Ectodermal cell (in vitro differentiated cells): ENCODE results near the gene ARHGAP25.

ENCODE experiments used
- H3K27ac ChIP-seq: 2 replicates; pipeline ENCODE4 v1.7.0; 2013; ENCODE audit warnings: mild to moderate bottlenecking, low read depth, low read length; ENCODE audit not compliant: insufficient read depth, poor library complexity, severe bottlenecking
- H3K27me3 ChIP-seq: 2 replicates; pipeline ENCODE4 v1.7.0; 2013; ENCODE audit warnings: mild to moderate bottlenecking, low read length; ENCODE audit not compliant: insufficient read depth, control insufficient read depth, poor library complexity, severe bottlenecking
- H3K36me3 ChIP-seq: one replicate; pipeline ENCODE4 v1.7.0; 2013; ENCODE audit warnings: low read length; ENCODE audit not compliant: control insufficient read depth, insufficient read depth
- H3K4me1 ChIP-seq: one replicate; pipeline ENCODE4 v1.7.0; 2013; ENCODE audit warnings: low read length; ENCODE audit not compliant: control insufficient read depth, insufficient read depth
- H3K4me3 ChIP-seq: 2 replicates; pipeline ENCODE4 v1.7.0; 2013; ENCODE audit warnings: low read depth, low read length, control low read depth; ENCODE audit not compliant: insufficient read depth
- H3K9me3 ChIP-seq: 2 replicates; pipeline ENCODE4 v1.7.0; 2013; ENCODE audit warnings: mild to moderate bottlenecking, low read length, moderate library complexity; ENCODE audit not compliant: control insufficient read depth
- WGBS, 2 experiments: methylation state at CpG; one replicate each; pipeline ENCODE4 v1.1.7; 2013; ENCODE audit warnings: missing lambda C conversion rate in 2 of 2; 5-methylcytosine and 5-hydroxymethylcytosine counted together

Gene ARHGAP25

DNA sequence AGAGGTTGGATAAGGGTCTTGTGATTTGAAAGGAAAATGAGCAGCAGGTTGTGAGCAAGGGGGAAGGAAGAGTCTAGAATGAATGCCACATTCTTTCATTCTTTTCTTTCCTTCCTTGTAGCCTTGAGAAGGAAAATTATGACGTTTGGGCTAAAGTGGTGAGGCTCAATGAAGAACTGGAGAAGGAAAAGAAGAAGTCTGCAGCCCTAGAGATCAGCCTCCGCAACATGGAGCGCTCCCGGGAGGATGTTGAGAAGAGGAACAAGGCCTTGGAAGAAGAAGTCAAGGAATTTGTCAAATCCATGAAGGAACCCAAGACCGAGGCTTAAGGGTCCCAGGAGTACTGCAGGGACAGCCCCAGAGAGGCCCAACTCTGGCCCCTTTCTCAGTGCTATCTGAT, 91.3 kb downstream of the ARHGAP25 start:
- no peaks in the 10 kb centered on the region for H3K27me3 ChIP-seq
- H3K9me3 ChIP-seq = no peaks in the 10 kb centered on the region
- H3K27ac ChIP-seq = no peak overlapping the region
- no peak overlapping the region for H3K4me3 ChIP-seq
- 94 to 95% methylated on average over 5 of the region's 5 CpGs for WGBS, 2 experiments
- H3K36me3 ChIP-seq = no peaks in the 10 kb centered on the region
- H3K4me1 ChIP-seq = peaks cover 3% of the 10 kb centered on the region

GRCh38 chr2:68827666-68828065, 93.1 kb downstream of the ARHGAP25 start:
- WGBS, 2 experiments = 93% methylated on average over 4 of the region's 4 CpGs
- H3K9me3 ChIP-seq = no peaks in the 10 kb centered on the region
- H3K27me3 ChIP-seq = no peaks in the 10 kb centered on the region
- H3K4me1 ChIP-seq = peaks cover 3% of the 10 kb centered on the region
- H3K27ac ChIP-seq = no peak overlapping the region
- H3K36me3 ChIP-seq = no peaks in the 10 kb centered on the region
- H3K4me3 ChIP-seq = no peak overlapping the region

- 87 to 88% methylated on average over 10 of the region's 10 CpGs for WGBS, 2 experiments
- Histone ChIP-seq H3K27me3 (no peaks in the 10 kb centered on the region), H3K4me1 (peaks cover 3% of the 10 kb centered on the region), H3K27ac (no peak overlapping the region), H3K36me3 (no peaks in the 10 kb centered on the region), H3K4me3 (no peak overlapping the region), H3K9me3 (no peaks in the 10 kb centered on the region)
Measured at GRCh38 chr2:68828887-68829708, 94.5 kb downstream of the ARHGAP25 start.

GRCh38 chr2:68829749-68830148, 95.1 kb downstream of the ARHGAP25 start:
- Histone ChIP-seq H3K4me3 (no peak overlapping the region), H3K36me3 (no peaks in the 10 kb centered on the region), H3K4me1 (peaks cover 3% of the 10 kb centered on the region), H3K27me3 (no peaks in the 10 kb centered on the region), H3K27ac (no peak overlapping the region), H3K9me3 (no peaks in the 10 kb centered on the region)
- WGBS, 2 experiments = 95 to 100% methylated on average over 2 of the region's 2 CpGs

GRCh38 chr2:68831686-68832232, 97.1 kb downstream of the ARHGAP25 start:
- no peaks in the 10 kb centered on the region for H3K36me3 ChIP-seq
- WGBS, 2 experiments = 92 to 94% methylated on average over 3 of the region's 3 CpGs
- H3K4me3 ChIP-seq = no peak overlapping the region
- no peak overlapping the region for H3K27ac ChIP-seq
- no peaks in the 10 kb centered on the region for H3K9me3 ChIP-seq
- no peaks in the 10 kb centered on the region for H3K27me3 ChIP-seq
- peaks cover 3% of the 10 kb centered on the region for H3K4me1 ChIP-seq

DNA sequence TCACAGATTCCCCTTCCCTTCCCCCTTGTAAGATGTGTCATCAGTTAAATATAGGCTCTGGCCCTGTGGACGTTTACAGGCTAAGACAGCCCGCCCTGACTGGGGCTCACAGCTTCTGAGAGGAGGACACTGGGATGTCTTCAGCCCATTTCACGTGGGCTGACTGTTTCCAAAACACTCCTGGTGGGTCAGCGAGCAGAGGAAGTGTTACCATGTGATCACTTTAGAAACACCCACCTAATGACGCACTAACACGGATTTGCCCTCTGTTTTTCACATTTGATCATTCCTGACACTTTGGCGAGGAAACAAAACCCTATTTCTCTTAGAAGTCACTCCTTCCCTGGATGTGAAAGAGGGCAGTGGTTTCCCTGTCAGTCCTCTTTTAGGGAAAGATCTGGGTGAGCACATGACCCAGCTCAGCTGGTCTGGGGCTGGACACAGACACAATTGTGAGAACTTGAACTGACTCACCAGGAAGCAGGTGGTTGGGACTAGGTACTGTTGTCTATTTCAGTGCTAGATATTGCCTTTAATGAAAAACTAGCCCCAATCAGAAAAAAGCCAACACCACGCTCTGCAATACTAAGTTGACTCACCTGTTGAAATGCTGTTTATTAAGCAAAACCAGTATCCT, 97.7 kb downstream of the ARHGAP25 start:
- Histone ChIP-seq H3K27ac (no peak overlapping the region), H3K9me3 (no peaks in the 10 kb centered on the region), H3K4me3 (no peak overlapping the region), H3K36me3 (no peaks in the 10 kb centered on the region), H3K27me3 (no peaks in the 10 kb centered on the region), H3K4me1 (peaks cover 3% of the 10 kb centered on the region)
- 83 to 88% methylated on average over 8 of the region's 8 CpGs for WGBS, 2 experiments

- Histone ChIP-seq H3K4me1 (peaks cover 3% of the 10 kb centered on the region), H3K27me3 (no peaks in the 10 kb centered on the region), H3K9me3 (no peaks in the 10 kb centered on the region), H3K4me3 (no peak overlapping the region), H3K27ac (no peak overlapping the region), H3K36me3 (no peaks in the 10 kb centered on the region)
- 82 to 92% methylated on average over 2 of the region's 2 CpGs for whole genome bisulfite sequencing, 2 experiments
Measured at GRCh38 chr2:68833162-68833561, 98.6 kb downstream of the ARHGAP25 start.

GRCh38 chr2:68834737-68835376, 100.2 kb downstream of the ARHGAP25 start:
- H3K4me3 ChIP-seq = no peak overlapping the region
- H3K36me3 ChIP-seq = no peaks in the 10 kb centered on the region
- H3K27me3 ChIP-seq = no peaks in the 10 kb centered on the region
- 93 to 94% methylated on average over 6 of the region's 6 CpGs for WGBS, 2 experiments
- H3K27ac ChIP-seq = no peak overlapping the region
- no peaks in the 10 kb centered on the region for H3K9me3 ChIP-seq
- no peaks in the 10 kb centered on the region for H3K4me1 ChIP-seq

DNA sequence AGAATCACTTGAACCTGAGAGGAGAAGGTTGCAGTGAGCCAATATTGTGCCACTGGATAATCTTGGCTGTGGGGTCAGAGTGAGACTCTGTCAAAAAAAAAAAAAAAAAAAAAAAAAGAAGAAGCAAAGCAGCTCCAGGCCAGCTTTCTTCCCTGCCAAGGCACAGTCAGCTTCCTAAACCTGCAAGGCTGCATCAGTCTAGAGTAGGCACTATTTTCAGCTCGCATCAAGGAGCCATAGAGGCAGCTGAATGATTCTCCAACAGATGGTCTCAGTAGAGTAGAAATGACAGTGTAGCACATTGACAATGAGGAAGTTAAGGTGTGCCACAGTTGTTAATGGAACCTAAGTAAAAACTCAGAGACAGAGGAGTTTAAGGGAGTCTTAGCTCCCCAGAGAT, 101.0 kb downstream of the ARHGAP25 start:
- Histone ChIP-seq H3K9me3 (no peaks in the 10 kb centered on the region), H3K27ac (no peak overlapping the region), H3K4me1 (no peaks in the 10 kb centered on the region), H3K27me3 (no peaks in the 10 kb centered on the region), H3K4me3 (no peak overlapping the region), H3K36me3 (no peaks in the 10 kb centered on the region)
- WGBS, 2 experiments = 96 to 97% methylated on average over 1 of the region's 1 CpG
